GM23338 (cell line): ENCODE data around the gene SF3A1.

ENCODE experiments used
- CREB1 ChIP-seq: fragments of 250-450 bp; sonication (Bioruptor Pico); IDR thresholded peaks from 2 replicates; pipeline ENCODE4 v1.5.0; 2020; ENCODE audit warnings: low read depth, mild to moderate bottlenecking, moderate library complexity
- CTCF ChIP-seq, 2 experiments: fragments of 200-600 bp in 1 of 2; sonication (generic) in 1 of 2; conservative IDR thresholded peaks; 2 replicates each; pipeline versions ENCODE4 v1.5.1 to v1.6.1; 2016 to 2017; ENCODE audit warnings: antibody characterized with exemption in 2 of 2, low read depth in 2 of 2, mild to moderate bottlenecking in 2 of 2, moderate library complexity in 1 of 2
- EZH2 ChIP-seq: fragments of 200-600 bp; sonication (generic); IDR thresholded peaks from one replicate; pipeline ENCODE4 v1.8.0; 2017; ENCODE audit warnings: antibody characterized with exemption, mild to moderate bottlenecking, low read depth; ENCODE audit not compliant: unreplicated experiment

GRCh38 chr22:30292069-30292970 lies 64.4 kb downstream of the SF3A1 start:
- TF ChIP-seq CTCF (conservative IDR thresholded peaks at IDR 0.05; ENCODE audit: low read depth in 2 of 2): no peak
- no peak for TF ChIP-seq CREB1 (CRISPR knock-in tag)
- no peak for TF ChIP-seq EZH2
